Stimulated activated CD4-positive, alpha-beta T cell treated with anti-CD3 and anti-CD28 coated beads, Interleukin-12 subunit alpha, Interleukin-12 subunit beta, amount 100 ng/mL, for 4 hours (primary cell): ENCODE data around the gene FAM151B.
"Not testable (repeated sequence)": the region's sequence is repeated elsewhere in the genome, so short reads cannot be mapped to it uniquely, and the experiment has no call there.

ENCODE experiments used
- DNase-seq: peaks from one replicate; pipeline ENCODE4 v3.0.0-alpha.2; 2020

The FAM151B gene, protein sequence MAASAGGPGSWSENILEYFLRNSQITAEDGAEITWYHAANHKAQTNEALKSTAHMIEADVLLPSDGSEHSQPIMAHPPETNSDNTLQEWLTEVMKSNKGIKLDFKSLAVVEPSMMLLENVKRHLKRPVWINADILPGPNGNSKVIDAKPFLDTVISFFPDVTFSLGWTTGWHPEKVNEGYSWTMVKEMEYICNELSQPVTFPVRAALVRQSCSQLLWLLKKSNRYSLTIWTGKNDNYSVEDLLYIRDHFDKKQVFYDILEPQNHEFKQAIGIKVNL

DNA sequence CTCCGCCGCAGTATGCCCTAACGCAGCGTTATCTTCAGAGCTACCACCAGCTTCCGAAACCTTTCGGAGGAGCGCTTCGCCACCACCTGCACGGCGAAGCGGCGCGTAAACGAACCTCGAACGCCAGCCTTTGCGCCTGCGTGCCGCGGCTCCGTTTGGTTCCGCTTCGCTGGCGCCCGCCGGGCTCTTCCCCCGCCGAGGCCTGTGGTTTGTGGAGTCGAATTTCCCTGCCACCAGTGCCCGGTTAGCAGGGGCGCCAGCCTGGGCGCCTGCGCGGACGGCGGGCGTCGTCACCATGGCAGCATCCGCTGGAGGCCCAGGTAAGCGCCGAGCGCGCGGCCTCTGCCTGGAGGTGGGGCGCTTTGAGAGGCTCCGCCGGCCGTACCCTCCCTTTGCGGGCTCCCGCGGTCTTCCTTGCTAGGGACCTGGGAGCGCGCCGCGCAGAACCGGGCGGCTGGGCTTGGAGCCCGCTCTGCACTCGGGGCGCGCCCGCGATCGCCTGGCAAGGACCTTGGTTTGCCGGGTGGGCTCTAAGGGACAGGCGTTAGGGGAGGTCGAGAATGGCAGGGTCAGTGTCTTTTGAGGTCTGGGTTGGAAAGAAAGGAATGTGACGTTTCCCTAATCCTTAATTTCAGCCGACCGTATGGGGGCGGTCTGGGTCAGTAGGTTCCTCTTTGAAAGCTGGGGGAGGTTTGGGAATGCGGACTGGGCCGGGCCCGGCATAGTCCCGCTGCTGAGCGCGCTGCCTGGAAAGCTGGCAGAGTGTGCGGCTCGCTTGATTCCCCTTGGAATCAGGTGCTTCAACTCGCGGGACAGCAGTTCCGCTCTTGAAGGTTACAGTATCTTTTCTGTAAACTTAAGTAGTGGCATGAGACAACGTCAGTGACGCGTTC lies at the start of gene FAM151B:
TSS of gene FAM151B (plus strand) at position 272 of the 893 bp plus-strand sequence. CDS start at position 296, 24 bp downstream.
- peak; percentile 74 for DNase-seq

DNA sequence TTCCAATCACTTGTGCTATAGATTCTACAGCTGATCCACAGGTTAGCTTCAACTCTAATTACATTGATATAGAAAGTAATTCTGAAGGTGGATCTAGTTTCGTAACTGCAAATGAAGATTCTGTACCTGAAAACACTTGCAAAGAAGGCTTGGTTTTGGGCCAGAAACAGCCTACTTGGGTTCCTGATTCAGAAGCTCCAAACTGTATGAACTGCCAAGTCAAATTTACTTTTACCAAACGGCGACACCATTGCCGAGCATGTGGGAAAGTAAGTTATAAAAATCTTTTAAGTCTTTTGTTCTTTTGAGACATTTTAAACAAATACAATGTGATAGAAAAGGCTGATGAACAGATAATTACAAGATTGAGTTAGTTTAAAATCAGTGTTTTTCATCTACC lies 49.2 kb upstream of the FAM151B start:
- no peak for DNase-seq

DNA sequence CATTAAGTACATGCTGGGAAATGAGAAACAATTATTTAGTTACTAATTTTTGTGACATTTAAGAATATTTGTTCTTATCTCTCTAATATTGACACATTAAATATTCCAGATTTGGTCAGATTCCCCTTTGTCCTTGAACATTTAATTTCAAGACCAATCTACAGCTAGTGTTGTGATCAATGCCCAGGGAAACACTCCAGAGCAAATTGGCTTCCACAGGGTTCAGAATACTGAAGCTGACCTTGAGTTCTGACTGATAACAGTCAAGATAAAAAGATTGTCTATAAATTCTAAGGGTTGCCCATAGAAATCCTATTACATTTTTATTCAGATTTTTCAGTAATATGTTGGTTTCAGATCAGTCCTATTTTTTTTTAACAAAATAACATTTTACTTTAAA lies 48.7 kb upstream of the FAM151B start:
- DNase-seq, result no peak

DNA sequence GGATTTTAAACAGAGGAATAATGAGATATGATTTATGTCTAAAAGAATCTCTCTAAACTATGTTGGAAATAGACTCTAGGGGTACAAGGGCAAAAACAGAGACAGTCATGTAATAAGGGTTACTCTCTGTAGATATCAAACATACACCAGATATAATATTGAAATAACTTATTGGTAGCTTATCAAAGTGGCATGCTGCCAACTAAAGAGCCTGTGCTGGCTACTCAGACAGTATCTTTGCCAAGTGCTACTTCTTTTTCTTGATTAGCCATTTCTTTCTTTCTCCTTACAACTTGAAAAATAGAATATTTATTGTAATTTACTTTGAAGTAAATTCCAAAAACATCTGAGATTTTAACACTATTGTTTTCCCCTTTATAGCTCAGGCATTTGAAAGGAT lies 45.2 kb upstream of the FAM151B start:
- DNase-seq, result no peak

DNA sequence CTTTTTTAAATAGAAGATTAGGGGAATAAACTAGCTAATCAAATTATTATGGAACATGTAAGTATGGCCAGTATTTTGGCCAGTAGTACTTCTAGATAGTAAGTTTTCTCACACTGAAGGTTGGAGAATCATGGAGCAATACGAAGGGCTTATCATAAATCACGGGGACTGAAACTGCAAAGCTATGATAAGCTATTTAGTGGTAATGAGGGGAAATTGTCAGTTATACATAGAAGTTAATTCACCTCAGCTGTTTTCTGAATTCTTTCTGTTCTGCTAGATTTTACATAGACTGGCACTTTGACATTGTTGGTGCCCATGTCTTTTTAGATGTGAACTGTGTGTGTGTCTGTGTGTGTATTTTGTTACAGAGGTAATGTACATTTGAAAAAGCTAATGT lies 34.5 kb upstream of the FAM151B start:
- no peak for DNase-seq

DNA sequence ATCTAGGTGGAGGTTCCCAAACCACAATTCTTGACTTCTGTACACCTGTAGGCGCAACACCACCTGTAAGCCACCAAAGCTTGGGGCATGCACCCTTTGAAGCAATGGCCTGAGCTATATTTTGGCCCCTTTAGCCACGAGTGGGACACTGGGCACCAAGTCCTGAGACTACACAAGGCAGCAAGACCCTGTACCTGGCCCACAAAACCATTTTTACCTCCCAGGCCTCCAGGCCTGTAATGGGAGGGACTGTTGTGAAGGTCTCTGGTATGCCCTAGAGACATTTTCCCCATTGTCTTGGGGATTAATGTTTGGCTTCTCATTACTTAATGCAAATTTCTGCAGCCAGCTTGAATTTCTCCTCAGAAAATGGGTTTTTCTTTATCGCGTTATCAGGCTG lies 24.6 kb upstream of the FAM151B start:
- no peak for DNase-seq

DNA sequence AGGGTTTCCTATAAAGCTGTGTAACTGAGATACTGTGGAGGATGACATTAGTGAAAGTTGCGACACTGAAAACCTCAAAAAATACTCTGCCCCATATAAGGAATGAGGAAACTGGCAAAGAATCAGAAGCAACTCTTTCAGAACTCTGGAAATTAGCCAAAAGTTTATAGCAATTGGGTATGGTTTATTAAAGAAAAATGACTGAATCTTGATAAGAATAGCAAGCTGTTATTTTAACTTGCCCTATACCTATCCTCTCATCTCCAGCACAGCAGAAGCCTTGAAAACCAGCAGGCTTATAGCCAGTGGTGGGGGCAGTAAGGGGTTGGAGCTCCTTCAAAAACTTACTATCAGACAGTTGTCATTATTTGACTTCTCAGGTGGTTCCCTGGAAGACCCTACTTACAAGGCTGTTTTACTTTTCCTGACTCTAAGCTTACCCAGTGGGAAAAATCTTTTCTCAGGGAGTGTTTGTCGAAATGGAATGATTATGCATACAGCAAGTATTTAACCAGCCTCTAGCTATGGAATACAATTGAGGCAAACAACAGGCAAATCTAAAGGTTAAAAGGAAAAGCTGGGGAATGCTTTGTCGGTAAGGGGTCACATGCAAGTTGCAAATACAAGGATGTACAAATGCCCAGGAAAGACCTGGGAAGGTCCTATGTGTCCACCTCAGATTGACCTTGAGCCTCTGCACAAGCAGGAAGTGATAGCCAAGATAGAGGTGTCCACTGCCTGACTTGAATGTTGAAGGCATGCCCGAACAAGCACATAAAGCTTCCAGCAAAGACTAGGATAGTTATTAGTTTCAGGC lies 21.0 kb upstream of the FAM151B start:
- DNase-seq, result no peak

DNA sequence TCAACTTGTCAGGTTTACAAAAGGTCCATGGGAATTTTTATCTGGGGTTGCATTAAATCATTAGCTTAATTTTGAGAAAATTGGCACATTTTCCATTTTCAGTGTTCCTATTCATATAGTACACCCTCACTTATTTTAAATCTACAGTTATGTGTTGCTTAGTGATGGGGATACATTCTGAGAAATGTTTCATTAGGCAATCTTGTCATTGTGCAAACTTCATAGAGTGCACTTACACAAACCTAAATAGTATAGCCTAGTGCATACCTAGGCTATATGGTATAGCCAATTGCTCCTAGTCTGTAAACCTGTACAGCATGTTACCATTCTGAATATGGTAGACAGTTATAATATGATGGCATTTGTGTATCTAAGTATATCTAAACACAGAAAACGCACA lies 19.8 kb upstream of the FAM151B start:
- DNase-seq, result no peak

DNA sequence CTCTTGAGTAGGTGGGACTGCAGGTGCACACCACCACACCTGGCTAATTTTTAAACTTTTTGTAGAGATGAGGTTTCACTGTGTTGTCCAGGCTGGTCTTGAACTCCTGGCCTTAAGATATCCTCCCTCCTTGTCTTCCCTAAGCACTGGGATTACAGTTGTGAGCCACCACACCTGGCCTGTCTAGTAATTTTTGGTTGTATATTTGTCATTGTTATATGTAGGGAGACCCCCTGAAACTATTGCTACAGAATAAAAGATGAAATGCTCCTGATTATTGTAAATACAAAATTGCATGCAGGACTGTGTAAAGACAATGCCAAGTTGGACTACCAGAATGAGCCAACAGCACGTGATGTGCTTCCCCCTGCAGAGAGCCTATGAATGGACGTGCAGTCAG lies 17.3 kb upstream of the FAM151B start:
- not testable (repeated sequence) for DNase-seq

DNA sequence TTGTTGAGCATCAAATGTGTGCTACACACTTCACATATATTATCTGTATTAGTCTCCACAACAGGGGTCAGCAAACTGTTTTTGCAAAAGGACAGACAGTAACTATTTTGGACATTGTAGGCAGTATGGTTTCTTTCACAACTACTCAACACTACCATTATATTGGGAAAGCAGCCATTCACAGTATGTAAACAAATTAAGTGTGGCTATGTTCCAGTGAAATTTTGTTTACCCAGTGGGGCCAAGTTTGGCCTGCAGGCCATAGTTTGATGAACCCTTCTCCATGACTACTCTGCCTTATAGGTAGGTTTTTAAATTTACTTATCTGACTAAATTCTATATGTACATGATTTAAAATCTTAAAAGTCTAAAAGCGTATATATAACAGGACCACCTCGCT lies 13.0 kb upstream of the FAM151B start:
- DNase-seq, result no peak

DNA sequence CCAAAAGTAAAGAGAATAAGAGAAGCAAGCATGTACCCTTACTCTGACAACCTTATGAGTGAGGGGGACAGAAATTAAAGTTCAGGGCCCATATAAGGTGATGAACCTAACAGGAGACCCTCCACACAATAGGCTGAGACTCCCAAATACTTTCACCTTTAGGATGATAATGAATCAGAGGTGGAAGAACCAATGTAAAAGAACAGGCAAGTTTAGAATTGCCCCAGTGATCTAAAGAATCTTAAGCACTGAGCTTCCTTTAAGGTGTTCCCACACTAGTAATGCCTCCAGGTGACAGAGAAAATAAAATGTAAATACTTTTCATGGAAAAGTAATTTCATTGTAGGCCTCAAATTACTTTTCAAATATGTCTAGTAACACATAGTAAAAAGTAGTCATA lies 8.2 kb upstream of the FAM151B start:
- DNase-seq, result no peak

DNA sequence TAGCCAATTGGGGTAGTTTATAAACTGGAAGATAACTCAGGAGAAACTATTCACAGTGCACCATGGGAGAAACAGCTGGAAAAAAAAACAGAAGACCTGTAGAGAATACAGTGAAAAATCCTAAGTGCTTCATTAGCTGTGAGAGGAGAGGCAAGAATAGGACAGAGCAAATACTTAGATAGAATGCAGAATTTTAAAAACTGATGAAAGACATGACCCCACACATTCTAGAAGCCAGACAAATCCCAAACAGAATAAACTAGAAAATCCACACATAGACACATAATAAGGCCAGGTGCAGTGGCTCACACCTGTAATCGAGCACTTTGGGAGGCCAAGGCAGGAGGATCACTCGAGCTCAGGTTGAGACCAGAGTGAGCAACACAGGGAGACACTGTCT lies 7.5 kb upstream of the FAM151B start:
- DNase-seq, result no peak

DNA sequence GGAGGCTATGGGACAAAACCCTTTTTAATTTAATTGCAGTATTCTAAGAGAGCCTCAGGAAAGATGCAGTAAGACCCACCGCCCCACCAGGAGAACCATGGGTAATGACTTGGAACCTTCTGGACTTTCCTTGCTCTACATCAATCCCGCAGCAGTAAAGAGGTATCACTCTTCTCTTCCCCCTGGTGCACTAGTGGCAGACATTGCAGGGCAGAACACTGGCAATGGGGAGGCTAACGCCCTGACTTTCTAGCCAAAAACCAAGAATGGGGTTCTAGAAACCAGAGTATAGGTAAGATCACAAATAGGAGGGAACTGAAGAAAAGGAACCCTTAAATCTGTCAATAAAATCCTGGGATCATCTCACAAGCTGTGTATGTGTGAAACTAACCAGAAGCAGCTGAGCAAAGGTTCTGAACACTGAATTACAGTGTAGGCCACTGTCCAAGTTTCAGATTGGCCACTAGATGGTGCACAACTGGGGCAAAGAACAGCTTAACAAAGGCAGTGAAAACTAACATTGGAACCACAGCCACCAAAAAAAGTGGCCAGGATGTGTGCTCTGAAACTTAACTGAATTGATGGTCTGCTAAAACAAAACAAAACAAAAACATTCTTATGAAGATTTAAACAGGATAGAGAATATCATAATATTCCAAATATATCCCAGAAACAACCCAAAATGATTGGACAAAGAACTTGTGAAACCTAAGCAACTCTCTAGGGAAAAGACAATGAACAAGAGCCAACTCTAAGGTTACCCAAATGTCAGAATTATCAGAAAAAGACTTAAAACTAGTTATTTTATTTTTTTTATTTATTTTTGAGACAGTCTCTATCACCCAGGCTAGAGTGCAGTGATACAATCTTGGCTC lies 6.6 kb upstream of the FAM151B start:
- peak; percentile 8 for DNase-seq

DNA sequence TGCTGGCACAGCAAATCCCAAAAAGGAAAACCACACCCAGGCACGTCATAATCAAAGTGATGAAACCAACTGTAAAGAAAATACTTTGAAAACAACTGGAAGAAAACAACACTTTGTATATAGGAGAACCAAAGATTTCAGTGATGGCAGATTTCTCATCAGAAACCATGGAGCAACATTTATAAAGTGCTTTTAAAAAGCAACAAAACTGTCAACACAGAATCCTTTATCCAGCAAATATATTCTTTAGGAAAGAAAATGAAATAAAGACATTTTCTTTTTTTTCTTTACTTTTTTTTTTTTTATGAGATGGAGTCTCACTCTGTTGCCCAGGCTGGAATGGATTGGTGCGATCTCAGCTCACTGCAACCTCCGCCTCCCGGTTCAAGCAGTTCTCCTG lies 5.3 kb upstream of the FAM151B start:
- DNase-seq, result no peak

DNA sequence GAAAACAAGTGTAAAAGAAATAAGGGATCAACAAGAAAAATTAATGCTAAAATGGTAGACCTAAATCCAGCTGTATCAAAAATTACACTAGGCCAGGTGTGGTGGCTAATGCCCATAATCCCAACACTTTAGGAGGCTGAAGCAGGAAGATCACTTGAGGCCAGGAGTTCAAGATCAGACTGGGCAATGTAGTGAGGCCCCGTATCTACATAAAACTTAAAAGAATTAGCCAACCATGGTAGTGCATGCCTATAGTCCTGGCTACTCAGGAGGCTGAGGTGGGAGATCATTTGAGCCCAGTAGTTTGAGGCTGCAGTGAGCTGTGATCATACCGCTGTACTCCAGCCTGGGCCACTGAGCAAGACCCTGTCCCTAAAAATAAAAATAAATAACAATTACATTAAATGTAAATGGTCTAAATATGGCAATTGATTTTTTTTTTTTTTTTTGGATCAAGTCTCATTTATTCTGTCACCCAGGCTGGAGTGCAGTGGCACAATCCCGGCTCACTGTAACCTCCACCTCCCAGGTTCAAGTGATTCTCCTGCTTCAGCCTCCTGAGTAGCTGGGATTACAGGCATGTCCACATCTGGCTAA lies 4.2 kb upstream of the FAM151B start:
- DNase-seq, result no peak

DNA sequence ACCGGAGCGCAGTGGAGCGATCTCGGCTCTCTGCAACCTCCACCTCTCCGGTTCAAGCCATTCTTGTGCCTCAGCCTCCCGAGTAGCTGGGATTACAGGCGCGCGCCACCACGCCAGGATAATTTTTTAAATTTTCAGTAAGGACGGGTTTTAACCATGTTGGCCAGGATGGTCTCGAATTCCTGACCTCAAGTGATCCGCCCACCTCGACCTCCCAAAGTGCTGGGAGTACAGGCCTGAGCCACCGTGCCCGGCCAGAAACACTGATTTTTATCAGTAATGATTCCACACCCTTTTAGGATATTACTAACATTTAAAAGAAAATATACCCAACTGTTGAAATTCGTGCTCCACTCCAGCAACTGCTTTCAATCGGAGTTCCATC lies 464 bp upstream of the FAM151B start:
- DNase-seq, result no peak

DNA sequence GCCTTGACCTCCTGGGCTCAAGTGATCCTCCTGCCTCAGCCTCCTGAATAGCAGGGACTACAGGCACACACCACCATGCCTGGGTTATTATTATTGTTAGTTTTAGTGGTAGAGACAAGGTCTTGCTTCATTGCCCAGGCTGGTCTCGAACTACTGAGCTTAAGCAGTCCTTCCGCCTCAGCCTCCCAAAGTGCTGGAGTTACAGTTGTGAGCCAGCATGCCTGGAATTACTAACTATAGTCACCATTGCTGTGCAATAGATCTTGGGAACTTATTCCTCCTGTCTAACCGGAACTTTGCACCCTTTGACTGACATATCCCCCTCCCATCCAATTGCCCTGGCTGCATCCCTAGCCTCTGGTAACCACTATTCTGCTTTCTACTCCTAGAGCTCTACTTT lies 3.4 kb downstream of the FAM151B start:
- no peak for DNase-seq

DNA sequence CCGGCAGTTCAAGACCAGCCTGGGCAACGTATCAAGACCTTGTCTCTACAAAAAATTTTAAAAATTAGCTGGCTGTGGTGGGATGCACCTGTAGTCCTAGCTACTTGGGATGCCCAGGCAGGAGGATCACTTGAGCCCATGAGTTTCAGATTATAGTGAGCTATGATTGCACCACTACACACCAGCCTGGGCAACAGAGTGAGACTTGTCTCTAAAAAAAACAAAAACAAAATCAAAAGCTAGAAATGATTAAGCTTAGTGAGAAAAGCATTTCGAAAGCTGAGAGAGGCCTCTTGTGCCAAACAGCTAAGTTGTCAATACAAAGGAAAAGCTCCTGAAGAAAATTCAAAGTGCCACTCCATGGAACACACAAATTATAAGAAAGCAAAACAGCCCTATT lies 4.8 kb downstream of the FAM151B start:
- DNase-seq, result no peak

DNA sequence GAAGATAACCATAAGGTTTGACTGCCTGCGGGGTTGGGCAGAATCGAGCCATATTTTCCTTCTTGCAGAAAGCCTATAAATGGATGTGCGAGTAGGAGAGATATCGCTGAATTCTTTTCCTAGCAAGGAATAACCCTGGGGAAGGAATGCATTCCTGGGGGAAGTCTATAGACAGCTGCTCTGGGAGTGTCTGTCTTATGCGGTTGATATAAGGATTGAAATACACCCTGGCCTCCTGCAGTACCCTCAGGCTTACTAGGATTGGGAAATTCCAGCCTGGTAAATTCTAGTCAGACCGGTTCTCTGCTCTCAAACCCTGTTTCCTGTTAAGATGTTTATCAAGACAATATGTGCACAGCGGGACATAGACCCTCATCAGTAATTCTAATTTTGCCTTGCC lies 5.5 kb downstream of the FAM151B start:
- not testable (repeated sequence) for DNase-seq

DNA sequence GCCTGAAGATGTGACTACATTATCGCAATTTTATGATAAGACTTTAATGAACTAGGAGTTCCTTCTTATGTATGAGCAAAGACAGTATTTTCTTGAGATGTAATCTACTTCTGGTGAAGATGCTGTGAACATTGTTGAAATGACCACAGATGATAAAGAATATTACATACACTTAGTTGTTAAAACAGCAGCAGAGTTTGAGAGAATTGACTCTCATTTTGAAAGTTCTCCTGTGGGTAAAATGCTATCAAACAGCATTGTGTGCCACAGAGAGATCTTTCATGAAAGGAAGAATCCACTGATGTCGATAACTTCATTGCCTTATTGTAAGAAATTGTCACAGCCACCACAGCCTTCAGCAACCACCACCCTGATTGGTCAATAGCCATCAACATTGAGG lies 8.0 kb downstream of the FAM151B start:
- DNase-seq, result no peak

DNA sequence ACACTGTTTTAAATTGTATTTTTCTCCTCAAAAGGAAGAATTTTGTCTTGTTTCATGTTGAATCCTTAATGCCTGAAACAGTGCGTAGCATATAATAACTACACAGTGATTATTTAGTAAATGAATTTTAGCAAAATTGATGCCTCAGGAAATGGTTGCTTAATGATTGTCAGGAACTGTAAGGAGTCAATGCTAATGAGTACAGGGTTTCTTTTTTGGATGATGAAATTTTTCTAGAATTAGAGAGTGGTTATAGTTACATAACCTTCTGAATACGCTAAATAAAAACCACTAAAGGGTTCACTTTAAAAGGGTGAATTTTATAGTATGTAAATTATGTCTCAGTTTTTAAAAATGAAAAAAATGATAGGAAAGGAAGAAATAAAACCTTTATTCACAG lies 14.9 kb downstream of the FAM151B start:
- no peak for DNase-seq

DNA sequence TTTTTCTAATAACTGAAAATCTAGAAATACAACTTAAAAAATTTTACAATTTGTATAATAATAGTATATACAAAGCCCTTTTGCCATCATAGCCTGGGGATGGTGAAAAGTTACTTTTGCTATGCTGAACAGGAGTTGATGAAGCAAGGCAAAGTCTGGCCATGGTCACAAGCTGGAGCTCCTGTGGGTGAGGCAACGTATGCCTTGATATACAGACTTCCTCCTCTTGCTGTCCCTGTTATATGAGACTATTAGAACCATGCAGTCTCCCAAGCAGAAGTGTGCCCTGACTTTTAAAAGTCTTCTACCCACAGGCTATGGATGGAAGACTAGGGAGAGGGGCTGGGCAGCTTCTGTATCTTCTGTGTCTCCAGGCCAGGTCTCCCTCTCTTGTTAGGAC lies 15.7 kb downstream of the FAM151B start:
- no peak for DNase-seq
